HepG2 (cell line): ENCODE data around the gene RNU1-1.

Source experiments
- CTCF ChIP-seq: sonication (generic); formaldehyde crosslinking; IDR thresholded peaks from 2 replicates; pipeline ENCODE4 v1.5.0; 2020; ENCODE audit warnings: mild to moderate bottlenecking, missing genetic modification reagents, moderate library complexity
- GFI1 ChIP-seq: sonication (generic); formaldehyde crosslinking; IDR thresholded peaks from 2 replicates; pipeline ENCODE4 v1.5.0; 2020; ENCODE audit warnings: missing genetic modification reagents, mild to moderate bottlenecking, borderline replicate concordance
- GMEB1 ChIP-seq: sonication (generic); formaldehyde crosslinking; IDR thresholded peaks from 2 replicates; pipeline ENCODE4 v1.5.1; 2020; ENCODE audit warnings: missing genetic modification reagents, mild to moderate bottlenecking, borderline replicate concordance
- POLR2A ChIP-seq, 2 experiments: IDR thresholded peaks; 2 replicates each; pipeline ENCODE4 v1.6.1; 2011; ENCODE audit warnings: low read depth in 2 of 2, low read length in 2 of 2, mild to moderate bottlenecking in 1 of 2, moderate library complexity in 1 of 2; ENCODE audit not compliant: insufficient read depth in 1 of 2
- ZBTB33 ChIP-seq: sonication (generic); formaldehyde crosslinking; IDR thresholded peaks from 2 replicates; pipeline ENCODE4 v1.4.0; 2020; ENCODE audit warnings: missing genetic modification reagents
- ZNF891 ChIP-seq: sonication (generic); formaldehyde crosslinking; IDR thresholded peaks from 2 replicates; pipeline ENCODE4 v1.5.0; 2020; ENCODE audit warnings: mild to moderate bottlenecking, missing genetic modification reagents

GRCh38 chr1:16503494-16503893 is 10.6 kb downstream of the RNU1-1 start:
- TF ChIP-seq GMEB1 (CRISPR knock-in tag) = no peak
- TF ChIP-seq POLR2A (IDR thresholded peaks at IDR 0.05; ENCODE audit: insufficient read depth in 1 of 2, low read depth in 2 of 2, low read length in 2 of 2) = no peak
- TF ChIP-seq CTCF (CRISPR knock-in tag) = no peak
- TF ChIP-seq GFI1 (CRISPR knock-in tag) = no peak
- TF ChIP-seq ZNF891 (CRISPR knock-in tag) = no peak
- TF ChIP-seq ZBTB33 (CRISPR knock-in tag) = no peak
